ENCODE data around the gene MYEF2. TPM values are rescaled to one million over a fixed set of nuclear protein-coding genes. Genes with fewer than 3 reads are reported as not detected.

Gene MYEF2
- total RNA-seq, 2 experiments from 2014 or later, result 44.0 to 107 TPM

- BruUV-seq (replicated peaks), result no TSS peak
- ChIA-PET CTCF (ENCODE audit: unreplicated experiment) (no interaction called here), POLR2A (no interaction called here)
- no peak for TF ChIP-seq EZH2phosphoT487 (IDR thresholded peaks at IDR 0.05; ENCODE audit: borderline replicate concordance, low read depth, low read length)
- TF ChIP-seq, protein P1, sequence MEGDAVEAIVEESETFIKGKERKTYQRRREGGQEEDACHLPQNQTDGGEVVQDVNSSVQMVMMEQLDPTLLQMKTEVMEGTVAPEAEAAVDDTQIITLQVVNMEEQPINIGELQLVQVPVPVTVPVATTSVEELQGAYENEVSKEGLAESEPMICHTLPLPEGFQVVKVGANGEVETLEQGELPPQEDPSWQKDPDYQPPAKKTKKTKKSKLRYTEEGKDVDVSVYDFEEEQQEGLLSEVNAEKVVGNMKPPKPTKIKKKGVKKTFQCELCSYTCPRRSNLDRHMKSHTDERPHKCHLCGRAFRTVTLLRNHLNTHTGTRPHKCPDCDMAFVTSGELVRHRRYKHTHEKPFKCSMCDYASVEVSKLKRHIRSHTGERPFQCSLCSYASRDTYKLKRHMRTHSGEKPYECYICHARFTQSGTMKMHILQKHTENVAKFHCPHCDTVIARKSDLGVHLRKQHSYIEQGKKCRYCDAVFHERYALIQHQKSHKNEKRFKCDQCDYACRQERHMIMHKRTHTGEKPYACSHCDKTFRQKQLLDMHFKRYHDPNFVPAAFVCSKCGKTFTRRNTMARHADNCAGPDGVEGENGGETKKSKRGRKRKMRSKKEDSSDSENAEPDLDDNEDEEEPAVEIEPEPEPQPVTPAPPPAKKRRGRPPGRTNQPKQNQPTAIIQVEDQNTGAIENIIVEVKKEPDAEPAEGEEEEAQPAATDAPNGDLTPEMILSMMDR (conservative IDR thresholded peaks at IDR 0.05; ENCODE audit: low read length), result no peak
- Histone ChIP-seq H3K36me3 (ENCODE audit: insufficient read depth, low read length) (peaks cover 68% of the 10 kb centered on the region), H3K9me3 (ENCODE audit: low read length) (peaks cover 21% of the 10 kb centered on the region; the same call in 1 of the 2 replicates), H3K27ac (ENCODE audit: low read depth, low read length, poor library complexity, severe bottlenecking) (no peak overlapping the region), H3K79me2 (ENCODE audit: insufficient read depth, low read depth, low read length) (peaks cover 97% of the 10 kb centered on the region), H3K9me2 (ENCODE audit: insufficient read depth, low read length) (no peaks in the 10 kb centered on the region), H2AFZ (ENCODE audit: low read length) (no peak overlapping the region), H3K4me3 (ENCODE audit: low read depth, low read length, poor library complexity, severe bottlenecking) (no peak overlapping the region), H3K4me1 (ENCODE audit: insufficient read depth, low read length, poor library complexity, severe bottlenecking) (peaks cover 35% of the 10 kb centered on the region), H4K20me1 (ENCODE audit: insufficient read depth, low read length) (no peaks in the 10 kb centered on the region; the same call in 1 of the 2 replicates), H3K4me2 (ENCODE audit: low read length) (no peak overlapping the region)
- intact Hi-C loops (cut with micrococcal nuclease; ENCODE audit: unreplicated experiment), result no loop called here
- DNase-seq (ENCODE audit: low spot score), result no peak
These were observed 7.1 kb downstream of the MYEF2 start for GRCh38 chr15:48170981-48171380.

DNA sequence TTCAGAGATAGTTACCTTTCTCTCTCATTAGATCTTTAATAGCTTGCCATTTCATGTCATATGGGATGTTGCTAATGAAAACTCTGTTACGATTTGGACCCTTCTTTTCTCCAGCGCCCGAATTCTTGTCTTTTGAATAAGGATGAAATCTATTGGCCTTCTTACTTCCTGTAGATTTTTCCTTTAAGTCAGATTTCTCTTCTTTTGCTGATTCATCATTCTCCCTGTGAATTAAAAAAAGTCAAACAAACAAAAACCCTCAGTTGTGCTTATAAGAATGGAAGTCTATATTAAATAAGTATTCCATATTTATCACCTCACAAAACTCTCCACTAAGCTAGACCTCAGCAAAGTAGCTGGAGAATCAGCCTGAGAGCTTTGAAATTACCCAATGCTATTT is 9.5 kb downstream of the MYEF2 start:
- H3K9me3 ChIP-seq (ENCODE audit: low read length), result peaks cover 8% of the 10 kb centered on the region; the same call in 1 of the 2 replicates
- H3K9me2 ChIP-seq (ENCODE audit: insufficient read depth, low read length), result no peaks in the 10 kb centered on the region
- TF ChIP-seq, protein P1 (conservative IDR thresholded peaks at IDR 0.05; ENCODE audit: low read length), result no peak
- TF ChIP-seq EZH2phosphoT487 (IDR thresholded peaks at IDR 0.05; ENCODE audit: borderline replicate concordance, low read depth, low read length), result no peak
- CTCF ChIA-PET (ENCODE audit: unreplicated experiment), result no interaction called here
- no TSS peak for BruUV-seq (replicated peaks)
- H4K20me1 ChIP-seq (ENCODE audit: insufficient read depth, low read length), result no peaks in the 10 kb centered on the region; the same call in 1 of the 2 replicates
- H3K79me2 ChIP-seq (ENCODE audit: insufficient read depth, low read depth, low read length), result peaks cover 79% of the 10 kb centered on the region
- no peak for DNase-seq (ENCODE audit: low spot score)
- POLR2A ChIA-PET, result interaction anchor here (1.0 kb wide), 1 partner anchor 18 kb away, joined by 3 read pairs; no protein-coding TSS in a partner anchor
- no peak overlapping the region for H3K27ac ChIP-seq (ENCODE audit: low read depth, low read length, poor library complexity, severe bottlenecking)
- peaks cover 70% of the 10 kb centered on the region for H3K36me3 ChIP-seq (ENCODE audit: insufficient read depth, low read length)
- peaks cover 15% of the 10 kb centered on the region for H3K4me1 ChIP-seq (ENCODE audit: insufficient read depth, low read length, poor library complexity, severe bottlenecking)
- intact Hi-C loops (cut with micrococcal nuclease; ENCODE audit: unreplicated experiment), result no loop called here
- no peak overlapping the region for H3K4me2 ChIP-seq (ENCODE audit: low read length)
- no peak overlapping the region for H2AFZ ChIP-seq (ENCODE audit: low read length)
- H3K4me3 ChIP-seq (ENCODE audit: low read depth, low read length, poor library complexity, severe bottlenecking), result no peak overlapping the region

- ChIA-PET POLR2A (no interaction called here), CTCF (ENCODE audit: unreplicated experiment) (no interaction called here)
- Histone ChIP-seq H3K79me2 (ENCODE audit: insufficient read depth, low read depth, low read length) (no peaks in the 10 kb centered on the region; the same call in 1 of the 2 replicates), H3K4me3 (ENCODE audit: low read depth, low read length, poor library complexity, severe bottlenecking) (no peak overlapping the region), H2AFZ (ENCODE audit: low read length) (no peak overlapping the region), H3K4me1 (ENCODE audit: insufficient read depth, low read length, poor library complexity, severe bottlenecking) (no peaks in the 10 kb centered on the region), H4K20me1 (ENCODE audit: insufficient read depth, low read length) (no peaks in the 10 kb centered on the region), H3K9me2 (ENCODE audit: insufficient read depth, low read length) (no peaks in the 10 kb centered on the region; the same call in 1 of the 2 replicates), H3K4me2 (ENCODE audit: low read length) (no peak overlapping the region), H3K9me3 (ENCODE audit: low read length) (no peaks in the 10 kb centered on the region), H3K27ac (ENCODE audit: low read depth, low read length, poor library complexity, severe bottlenecking) (no peak overlapping the region), H3K36me3 (ENCODE audit: insufficient read depth, low read length) (peaks cover 83% of the 10 kb centered on the region)
- TF ChIP-seq, protein P1 (conservative IDR thresholded peaks at IDR 0.05; ENCODE audit: low read length), result no peak
- no peak for TF ChIP-seq EZH2phosphoT487 (IDR thresholded peaks at IDR 0.05; ENCODE audit: borderline replicate concordance, low read depth, low read length)
- intact Hi-C loops (cut with micrococcal nuclease; ENCODE audit: unreplicated experiment), result no loop called here
- no peak for DNase-seq (ENCODE audit: low spot score)
- no TSS peak for BruUV-seq (replicated peaks)
These were observed 24.6 kb downstream of the MYEF2 start for GRCh38 chr15:48153526-48153925.
